Measurements from ENCODE around the gene HPCAL4. TPM values are rescaled to one million over a fixed set of nuclear protein-coding genes. Genes with fewer than 3 reads are reported as not detected.

HPCAL4 gene
- under 0.01 TPM in 1 of 2 replicates, not detected in the other for total RNA-seq

GRCh38 chr1:39691383-39692151, at the start of gene HPCAL4:
Gene HPCAL4, minus strand, starts transcription at chr1:39691433. Its CDS starts 6,830 bp downstream, at chr1:39684603.

GRCh38 chr1:39738622-39739366, 47.6 kb upstream of the HPCAL4 start, which contains the start of gene PPIE:
Gene PPIE, plus strand, starts transcription at chr1:39738882. Its CDS starts 19 bp downstream, at chr1:39738901.

GRCh38 chr1:39671793-39672550, 19.3 kb downstream of the HPCAL4 start, which contains the start of gene NT5C1A:
Gene NT5C1A, minus strand, starts transcription at chr1:39672107. Its CDS starts 69 bp downstream, at chr1:39672038.

GRCh38 chr1:39639305-39640130, 51.7 kb downstream of the HPCAL4 start, which contains the start of gene HEYL:
Gene HEYL, minus strand, starts transcription at chr1:39639643. Its CDS starts 18 bp downstream, at chr1:39639625.

Other genes starting within 250 kb of the HPCAL4 start
- not detected in 2 replicates for gene BMP8A, start 199.8 kb downstream of the HPCAL4 start, total RNA-seq
- 133 and 198 TPM in 2 replicates for gene PABPC4, start 114.6 kb downstream of the HPCAL4 start, total RNA-seq
- 0.09 and 0.22 TPM in 2 replicates for gene HEYL, start 51.8 kb downstream of the HPCAL4 start, total RNA-seq
- gene NT5C1A, start 19.3 kb downstream of the HPCAL4 start, total RNA-seq: not detected in 2 replicates
- gene PPIE, start 47.4 kb upstream of the HPCAL4 start, total RNA-seq: 42.7 and 49.2 TPM in 2 replicates
- 6.1 and 6.5 TPM in 2 replicates for gene OXCT2, start 79.9 kb upstream of the HPCAL4 start, total RNA-seq
- under 0.01 and 0.22 TPM in 2 replicates for gene BMP8B, start 97.4 kb upstream of the HPCAL4 start, total RNA-seq
- gene TRIT1, start 192.1 kb upstream of the HPCAL4 start, total RNA-seq: 12.7 and 24.1 TPM in 2 replicates
- gene MYCL, start 210.5 kb upstream of the HPCAL4 start, total RNA-seq: 0.22 and 0.26 TPM in 2 replicates

Data from dermis lymphatic vessel endothelial cell (primary cell).